Common myeloid progenitor, CD34-positive (primary cell): ENCODE results near the gene SPRR2A.
"Not testable (repeated sequence)": the region's sequence is repeated elsewhere in the genome, so short reads cannot be mapped to it uniquely, and the experiment has no call there.

Source experiments
- CTCF ChIA-PET: fragments of 350-600 bp; sonication (Branson Sonifier 250); formaldehyde crosslinking; loops from one replicate; lab custom pipeline; 2021; ENCODE audit warnings: antibody characterized with exemption; lab: Charles Lee
- POLR2A ChIA-PET: fragments of 350-600 bp; sonication (Branson Sonifier 250); formaldehyde crosslinking; loops from one replicate; lab custom pipeline; 2021; ENCODE audit warnings: antibody characterized with exemption; lab: Charles Lee
- DNase-seq, 3 donors: peaks; one replicate each; pipeline versions ENCODE4 v3.0.0 to v3.0.0-alpha.2; 2013
- H3K27ac ChIP-seq, 2 experiments: 1 replicate in 1 of 2; 2 replicates in 1 of 2; pipeline ENCODE4 v1.7.0; 2013; ENCODE audit warnings: inconsistent platforms in 2 of 2, low read length in 2 of 2, mild to moderate bottlenecking in 2 of 2, low read depth in 1 of 2, moderate library complexity in 1 of 2; ENCODE audit not compliant: severe bottlenecking in 2 of 2, insufficient read depth in 1 of 2, poor library complexity in 1 of 2
- H3K27me3 ChIP-seq, 5 experiments: replicated peaks in 2 of 5; 1 replicate in 3 of 5; 2 replicates in 2 of 5; pipeline versions ENCODE4 v1.6.1 to v1.7.0; 2013; ENCODE audit warnings: low read length in 4 of 5, mild to moderate bottlenecking in 2 of 5, moderate library complexity in 2 of 5, inconsistent platforms in 1 of 5; ENCODE audit not compliant: insufficient read depth in 5 of 5, control insufficient read depth in 4 of 5
- H3K36me3 ChIP-seq, 4 experiments: 1 replicate in 2 of 4; 2 replicates in 2 of 4; pipeline versions ENCODE4 v1.6.1 to v1.7.0; 2013; ENCODE audit warnings: low read length in 3 of 4, control low read depth in 1 of 4, mild to moderate bottlenecking in 1 of 4; ENCODE audit not compliant: control insufficient read depth in 4 of 4, insufficient read depth in 4 of 4
- H3K4me1 ChIP-seq, 4 experiments: 1 replicate in 3 of 4; 2 replicates in 1 of 4; pipeline versions ENCODE4 v1.6.1 to v1.7.1; 2013; ENCODE audit warnings: low read length in 3 of 4, mild to moderate bottlenecking in 3 of 4, control low read depth in 1 of 4, inconsistent platforms in 1 of 4, moderate library complexity in 1 of 4; ENCODE audit not compliant: control insufficient read depth in 4 of 4, insufficient read depth in 4 of 4; ENCODE audit errors: control extremely low read depth in 1 of 4
- H3K4me3 ChIP-seq, 7 experiments: 1 replicate in 4 of 7; 2 replicates in 3 of 7; pipeline versions ENCODE4 v1.5.1 to v1.7.0; 2013; ENCODE audit warnings: mild to moderate bottlenecking in 7 of 7, low read length in 6 of 7, moderate library complexity in 6 of 7, inconsistent platforms in 2 of 7, low read depth in 2 of 7, control low read depth in 1 of 7; ENCODE audit not compliant: insufficient read depth in 4 of 7, control insufficient read depth in 1 of 7; ENCODE audit errors: extremely low read depth in 1 of 7
- H3K9me3 ChIP-seq, 5 experiments: 1 replicate in 4 of 5; 2 replicates in 1 of 5; pipeline versions ENCODE4 v1.6.1 to v1.7.1; 2013; ENCODE audit warnings: low read length in 4 of 5, mild to moderate bottlenecking in 2 of 5, inconsistent platforms in 1 of 5, low read depth in 1 of 5, moderate library complexity in 1 of 5; ENCODE audit not compliant: control insufficient read depth in 4 of 5, insufficient read depth in 2 of 5; ENCODE audit errors: control extremely low read depth in 1 of 5
- WGBS: methylation state at CpG from one replicate; pipeline ENCODE4 v1.1.5; 2013; ENCODE audit not compliant: insufficient coverage; 5-methylcytosine and 5-hydroxymethylcytosine counted together

Gene SPRR2A

DNA sequence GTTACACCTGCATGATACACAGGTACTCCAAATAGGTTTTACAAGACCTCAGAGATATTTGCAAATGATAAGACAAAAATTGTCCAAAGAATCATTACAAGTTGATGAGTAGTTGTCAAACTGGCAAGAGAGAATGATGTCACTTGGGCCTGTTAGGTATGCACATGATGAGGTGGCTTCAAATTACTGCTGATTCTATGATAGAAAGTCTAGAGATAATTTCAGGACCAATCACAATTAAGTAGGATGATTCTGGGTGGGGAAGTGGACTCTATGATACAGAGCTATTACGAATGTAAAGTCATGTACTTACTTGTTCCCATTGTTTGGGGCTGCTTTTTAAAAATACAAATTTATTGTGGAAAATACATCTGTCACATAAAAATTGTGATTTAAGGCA lies 31.5 kb downstream of the SPRR2A start:
- Histone ChIP-seq H3K4me1 (no peaks in the 10 kb centered on the region), H3K27me3 (peaks cover 0 to 2% (median 0%) of the 10 kb centered on the region in 5 experiments), H3K36me3 (no peaks in the 10 kb centered on the region), H3K27ac (no peak overlapping the region), H3K9me3 (peaks cover 0 to 2% (median 0%) of the 10 kb centered on the region in 5 experiments), H3K4me3 (no peak overlapping the region)
- no CpG with 5 or more reads among the region's 1 CpG for WGBS
- DNase-seq: no peak
- CTCF ChIA-PET: no interaction called here
- POLR2A ChIA-PET: no interaction called here

- DNase-seq: no peak
- Histone ChIP-seq H3K27me3 (peaks cover 0 to 2% (median 0%) of the 10 kb centered on the region in 5 experiments), H3K36me3 (no peaks in the 10 kb centered on the region), H3K4me3 (no peak overlapping the region), H3K27ac (no peak overlapping the region), H3K4me1 (no peaks in the 10 kb centered on the region), H3K9me3 (peaks cover 0 to 2% (median 0%) of the 10 kb centered on the region in 5 experiments)
- CTCF ChIA-PET: no interaction called here
- POLR2A ChIA-PET: no interaction called here
- 100% methylated on average over 1 of the region's 1 CpG for WGBS
Observed at GRCh38 chr1:153024413-153024812, 32.9 kb downstream of the SPRR2A start.

DNA sequence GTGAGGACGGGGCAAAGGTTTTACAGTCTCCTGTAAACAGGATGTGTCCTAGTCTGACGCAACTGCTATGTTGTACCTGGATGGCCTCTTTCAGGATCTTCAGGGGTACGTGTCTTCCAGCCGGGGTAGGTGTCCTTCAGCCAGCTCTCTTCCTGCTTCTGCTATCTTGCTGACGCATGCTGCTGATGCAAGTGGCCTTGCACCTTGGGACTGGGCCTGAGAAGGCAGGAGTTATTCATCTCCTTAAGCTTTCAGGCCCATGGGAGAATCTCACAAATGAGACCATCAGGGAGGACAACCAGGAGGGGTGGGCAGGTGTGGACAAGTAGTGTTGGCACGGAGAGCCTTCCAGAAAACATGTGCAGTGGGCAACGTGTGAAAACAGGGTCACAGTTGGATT lies 34.2 kb downstream of the SPRR2A start:
- H3K9me3 ChIP-seq: peaks cover 0 to 3% (median 0%) of the 10 kb centered on the region in 5 experiments
- CTCF ChIA-PET: no interaction called here
- POLR2A ChIA-PET: no interaction called here
- H3K27ac ChIP-seq: no peak overlapping the region
- 99% methylated on average over 6 of the region's 7 CpGs for WGBS
- peaks cover 0 to 5% (median 0%) of the 10 kb centered on the region in 5 experiments for H3K27me3 ChIP-seq
- no peaks in the 10 kb centered on the region for H3K36me3 ChIP-seq
- no peak overlapping the region for H3K4me3 ChIP-seq
- no peaks in the 10 kb centered on the region for H3K4me1 ChIP-seq
- DNase-seq: no peak

DNA sequence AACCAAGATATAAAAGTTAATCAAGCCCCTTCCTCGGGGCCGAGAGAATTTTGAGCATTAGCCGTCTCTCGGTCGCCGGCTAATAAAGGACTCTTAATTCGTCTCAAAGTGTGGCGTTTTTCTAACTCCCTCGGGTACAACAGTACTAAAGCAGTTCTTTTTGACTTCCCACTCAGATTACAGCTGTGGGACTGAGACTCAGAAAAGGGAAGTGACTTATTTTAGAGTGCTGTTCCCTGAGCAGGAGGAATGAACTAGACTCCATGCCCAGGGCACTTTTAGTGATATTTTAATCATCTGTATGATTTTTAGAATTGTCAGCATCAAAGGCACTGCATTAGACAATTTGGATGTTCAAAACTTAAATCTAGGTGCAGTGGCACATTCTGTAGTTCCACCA lies 35.0 kb downstream of the SPRR2A start:
- CTCF ChIA-PET: interaction anchor here (1.3 kb wide), 1 partner anchor 11 kb away, joined by 3 read pairs; no protein-coding TSS in a partner anchor
- POLR2A ChIA-PET: interaction anchor here (0.6 kb wide), 1 partner anchor 53 kb away, joined by 4 read pairs; no protein-coding TSS in a partner anchor
- not testable (repeated sequence) for H3K27ac ChIP-seq, H3K27me3 ChIP-seq, H3K36me3 ChIP-seq, H3K9me3 ChIP-seq, H3K4me3 ChIP-seq, H3K4me1 ChIP-seq
- WGBS: 25% methylated on average over 4 of the region's 9 CpGs
- peak in 2 of 3 donors; percentile 9 to 10 for DNase-seq

DNA sequence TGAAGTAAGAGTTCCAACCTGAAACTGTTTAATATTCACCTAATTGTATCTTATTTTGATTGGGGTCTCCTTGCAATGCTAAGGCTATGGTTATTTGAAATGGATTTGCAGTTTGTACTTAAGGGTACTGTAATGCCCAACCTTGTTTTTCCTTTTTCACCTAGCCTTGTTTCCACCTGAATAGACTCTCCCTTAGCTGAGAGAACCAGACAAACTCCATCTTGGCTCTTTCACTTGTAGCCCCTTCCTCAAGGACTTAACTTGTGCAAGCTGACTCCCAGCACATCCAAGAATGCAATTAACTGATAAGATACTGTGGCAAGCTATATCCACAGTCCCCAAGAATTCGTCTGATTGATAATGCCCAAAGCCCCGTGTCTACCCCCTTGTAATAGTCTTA lies 35.5 kb downstream of the SPRR2A start:
- CTCF ChIA-PET: interaction anchor here (1.3 kb wide), 1 partner anchor 11 kb away, joined by 3 read pairs; no protein-coding TSS in a partner anchor
- H3K27ac ChIP-seq, H3K9me3 ChIP-seq, POLR2A ChIA-PET, H3K4me3 ChIP-seq, DNase-seq, H3K36me3 ChIP-seq, H3K27me3 ChIP-seq, H3K4me1 ChIP-seq: not testable (repeated sequence)
- WGBS: 49% methylated on average over 2 of the region's 2 CpGs

GRCh38 chr1:153011235-153011758 lies 46.0 kb downstream of the SPRR2A start:
- WGBS: 87% methylated on average over 7 of the region's 8 CpGs
- H3K4me3 ChIP-seq, POLR2A ChIA-PET, CTCF ChIA-PET, H3K27me3 ChIP-seq, DNase-seq, H3K27ac ChIP-seq, H3K9me3 ChIP-seq, H3K36me3 ChIP-seq, H3K4me1 ChIP-seq: not testable (repeated sequence)
